ENCODE results near the gene FKBP6. TPM values are rescaled to one million over a fixed set of nuclear protein-coding genes. Genes with fewer than 3 reads are reported as not detected.
A peak's percentile ranks its signal among the peaks of the same experiment; 100 is the strongest.

The FKBP6 gene
- total and polyA plus RNA-seq, 2 of the 13 experiments (the other 11 are each of a cell fraction or from before 2014, with no cell fraction given) = 0.07 to 0.20 TPM

- TF ChIP-seq ZNF605 (CRISPR knock-in tag; IDR thresholded peaks at IDR 0.05) (peak; percentile 67), SOX5 (CRISPR knock-in tag; IDR thresholded peaks at IDR 0.05; ENCODE audit: borderline replicate concordance) (peak; percentile 20; the same call in 1 of the 2 replicates), KDM2A (CRISPR knock-in tag; IDR thresholded peaks at IDR 0.05; ENCODE audit: borderline replicate concordance, low read depth) (peak; percentile 45; the same call in 1 of the 2 replicates), SIX1 (CRISPR knock-in tag; IDR thresholded peaks at IDR 0.05; ENCODE audit: borderline replicate concordance) (peak; percentile 31; the same call in 1 of the 2 replicates), HMGA1 (CRISPR knock-in tag; conservative IDR thresholded peaks at IDR 0.05) (no peak), SOX13 (IDR thresholded peaks at IDR 0.05) (no peak), SOX13 (CRISPR knock-in tag; conservative IDR thresholded peaks at IDR 0.05 in 1 of 2, IDR thresholded peaks at IDR 0.05 in 1 of 2) (peak in 1 of 2 experiments; percentile 35; a peak in 1 of 4 replicates), TEAD3 (CRISPR knock-in tag; optimal IDR thresholded peaks at IDR 0.05; ENCODE audit: borderline replicate concordance) (peak; percentile 100), ZNF232 (CRISPR knock-in tag; IDR thresholded peaks at IDR 0.05; ENCODE audit: borderline replicate concordance) (peak; percentile 87; the same call in 1 of the 2 replicates), ZNF652 (CRISPR knock-in tag; IDR thresholded peaks at IDR 0.05; ENCODE audit: borderline replicate concordance, low read depth) (peak; percentile 34; the same call in 1 of the 2 replicates), RFX1 (IDR thresholded peaks at IDR 0.05) (no peak), KLF13 (CRISPR knock-in tag; IDR thresholded peaks at IDR 0.05) (no peak), STAG1 (CRISPR knock-in tag; IDR thresholded peaks at IDR 0.05) (peak; percentile 90), BRF2 (CRISPR knock-in tag; IDR thresholded peaks at IDR 0.05) (no peak), SPEN (CRISPR knock-in tag; IDR thresholded peaks at IDR 0.05; ENCODE audit: low read depth) (peak; percentile 33), HNRNPK (IDR thresholded peaks at IDR 0.05; ENCODE audit: low read depth, low read length, poor library complexity, severe bottlenecking) (no peak), TFAP4 (IDR thresholded peaks at IDR 0.05; ENCODE audit: borderline replicate concordance, low read depth) (peak; percentile 90; the same call in 1 of the 2 replicates), KDM5A (IDR thresholded peaks at IDR 0.05; ENCODE audit: borderline replicate concordance, low read length) (no peak), ZNF740 (CRISPR knock-in tag; IDR thresholded peaks at IDR 0.05) (no peak), ZNF704 (CRISPR knock-in tag; IDR thresholded peaks at IDR 0.05; ENCODE audit: borderline replicate concordance) (peak; percentile 50; the same call in 1 of the 2 replicates), ZNF784 (CRISPR knock-in tag; IDR thresholded peaks at IDR 0.05; ENCODE audit: borderline replicate concordance) (no peak), ZNF710 (CRISPR knock-in tag; IDR thresholded peaks at IDR 0.05; ENCODE audit: borderline replicate concordance) (0 out of 2 replicates have a peak, but pooled peaks have one; percentile 20), SALL1 (CRISPR knock-in tag; IDR thresholded peaks at IDR 0.05) (peak; percentile 53; the same call in 1 of the 2 replicates)
Measured at GRCh38 chr7:73342645-73343044, 14.7 kb downstream of the FKBP6 start (continued).

Data from HepG2 (cell line).